Peyer's patch (tissue), 4 donors: ENCODE results near the gene SKAP2. TPM values are rescaled to one million over a fixed set of nuclear protein-coding genes. Genes with fewer than 3 reads are reported as not detected.

Experiments used
- DNase-seq, 3 donors: peaks; one replicate each; pipeline ENCODE4 v3.0.0-alpha.2; 2017 to 2019
- H3K27ac ChIP-seq, 4 donors: fragments of 200-600 bp; sonication (generic); one replicate each; pipeline ENCODE4 v1.5.1; 2016 to 2019
- H3K27me3 ChIP-seq, 2 donors: fragments of 200-600 bp; sonication (generic); one replicate each; pipeline ENCODE4 v1.5.1; 2019
- H3K36me3 ChIP-seq, 3 donors: fragments of 200-600 bp; sonication (generic); one replicate each; pipeline ENCODE4 v1.5.1; 2016 to 2019
- H3K4me1 ChIP-seq, 4 donors: fragments of 200-600 bp; sonication (generic); one replicate each; pipeline ENCODE4 v1.5.1; 2016 to 2019
- H3K4me3 ChIP-seq, 4 donors: fragments of 200-600 bp; sonication (generic); 1 replicate in 3 of 4; 2 replicates in 1 of 4; pipeline ENCODE4 v1.5.1; 2016 to 2019; ENCODE audit warnings: mild to moderate bottlenecking in 1 of 4
- H3K9me3 ChIP-seq, 4 donors: fragments of 200-600 bp; sonication (generic); one replicate each; pipeline ENCODE4 v1.5.1; 2016 to 2019; ENCODE audit warnings: mild to moderate bottlenecking in 1 of 4
- POLR2A ChIP-seq, 2 donors: fragments of 450-650 bp; IDR thresholded peaks; one replicate each; pipeline ENCODE4 v1.5.1; 2017; ENCODE audit warnings: antibody characterized with exemption in 2 of 2, mild to moderate bottlenecking in 2 of 2, moderate library complexity in 2 of 2
- total RNA-seq, 4 donors: library from RNA; depleted of rRNA; stranded (reverse); fragments of >200 nt; gene quantifications; one replicate each; pipeline ENCODE4 v1.1.0, GENCODE V29; 2016
- TF ChIP-seq, protein P1 (sequence below), 6 experiments: fragments of 450-650 bp in 4 of 6; fragments of 200-600 bp in 2 of 6; sonication (generic) in 1 of 6; IDR thresholded peaks; one replicate each; pipeline ENCODE4 v1.5.1; 2017 to 2019; ENCODE audit warnings: antibody characterized with exemption in 6 of 6, mild to moderate bottlenecking in 3 of 6, moderate library complexity in 1 of 6

Gene SKAP2
- total RNA-seq, 4 donors from 2014 or later = 32.2 to 101 (median 37.9) TPM

DNA sequence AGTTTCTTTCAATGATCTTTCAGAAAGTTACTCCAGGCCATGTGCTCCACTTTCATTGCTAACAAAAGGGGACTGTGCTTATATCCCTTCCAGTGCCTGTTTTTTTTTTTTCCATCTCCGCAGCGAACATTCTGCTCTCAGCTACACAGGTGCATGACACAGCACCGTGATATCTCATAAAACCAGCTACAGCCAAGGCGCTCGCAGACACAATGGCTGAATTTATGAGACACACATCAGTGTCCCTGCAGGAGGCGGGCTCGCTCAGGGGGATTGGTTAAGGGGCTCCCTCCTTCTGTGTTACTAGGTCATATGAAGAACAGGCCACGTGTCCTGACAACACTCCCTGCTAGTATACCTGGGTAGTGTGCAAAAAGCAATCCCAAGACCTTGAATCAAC lies 245.5 kb downstream of the SKAP2 start:
- H3K27ac ChIP-seq = no peak overlapping the region
- H3K9me3 ChIP-seq = no peaks in the 10 kb centered on the region
- no peaks in the 10 kb centered on the region for H3K36me3 ChIP-seq
- no peak for DNase-seq
- no peaks in the 10 kb centered on the region for H3K27me3 ChIP-seq
- H3K4me3 ChIP-seq = no peak overlapping the region
- TF ChIP-seq, protein P1, sequence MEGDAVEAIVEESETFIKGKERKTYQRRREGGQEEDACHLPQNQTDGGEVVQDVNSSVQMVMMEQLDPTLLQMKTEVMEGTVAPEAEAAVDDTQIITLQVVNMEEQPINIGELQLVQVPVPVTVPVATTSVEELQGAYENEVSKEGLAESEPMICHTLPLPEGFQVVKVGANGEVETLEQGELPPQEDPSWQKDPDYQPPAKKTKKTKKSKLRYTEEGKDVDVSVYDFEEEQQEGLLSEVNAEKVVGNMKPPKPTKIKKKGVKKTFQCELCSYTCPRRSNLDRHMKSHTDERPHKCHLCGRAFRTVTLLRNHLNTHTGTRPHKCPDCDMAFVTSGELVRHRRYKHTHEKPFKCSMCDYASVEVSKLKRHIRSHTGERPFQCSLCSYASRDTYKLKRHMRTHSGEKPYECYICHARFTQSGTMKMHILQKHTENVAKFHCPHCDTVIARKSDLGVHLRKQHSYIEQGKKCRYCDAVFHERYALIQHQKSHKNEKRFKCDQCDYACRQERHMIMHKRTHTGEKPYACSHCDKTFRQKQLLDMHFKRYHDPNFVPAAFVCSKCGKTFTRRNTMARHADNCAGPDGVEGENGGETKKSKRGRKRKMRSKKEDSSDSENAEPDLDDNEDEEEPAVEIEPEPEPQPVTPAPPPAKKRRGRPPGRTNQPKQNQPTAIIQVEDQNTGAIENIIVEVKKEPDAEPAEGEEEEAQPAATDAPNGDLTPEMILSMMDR (IDR thresholded peaks at IDR 0.05) = no peak
- TF ChIP-seq POLR2A (IDR thresholded peaks at IDR 0.05) = no peak
- no peaks in the 10 kb centered on the region for H3K4me1 ChIP-seq

DNA sequence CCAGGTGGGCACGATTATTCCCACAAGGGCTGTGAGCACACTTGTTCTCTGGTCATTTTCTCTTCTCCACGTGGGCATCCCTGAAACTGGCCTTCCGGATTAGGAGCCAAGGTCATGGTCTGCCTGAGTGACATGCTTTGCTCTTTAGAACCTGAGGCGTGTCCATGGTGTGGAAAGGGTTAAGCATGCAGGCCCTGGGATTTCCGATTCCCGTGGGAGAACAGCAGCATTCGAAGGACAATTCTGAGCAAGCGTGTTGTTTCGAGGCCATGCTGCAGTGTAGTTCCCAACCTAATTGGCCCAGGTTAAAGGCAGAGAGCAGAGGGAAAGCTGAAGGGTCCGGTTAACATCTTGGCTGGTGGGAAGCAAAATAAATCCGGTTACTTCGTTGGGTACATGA lies 245.9 kb downstream of the SKAP2 start:
- no peaks in the 10 kb centered on the region for H3K4me1 ChIP-seq
- no peaks in the 10 kb centered on the region for H3K27me3 ChIP-seq
- no peak overlapping the region for H3K27ac ChIP-seq
- no peaks in the 10 kb centered on the region for H3K9me3 ChIP-seq
- no peak overlapping the region for H3K4me3 ChIP-seq
- DNase-seq = no peak
- TF ChIP-seq, protein P1 (IDR thresholded peaks at IDR 0.05) = no peak
- TF ChIP-seq POLR2A (IDR thresholded peaks at IDR 0.05) = no peak
- H3K36me3 ChIP-seq = no peaks in the 10 kb centered on the region

Other genes starting within 250 kb of the SKAP2 start
- gene HOXA1, start 231.4 kb upstream of the SKAP2 start, total RNA-seq = 1 to 10 TPM; 1.7 to 5.3 (median 1.9) TPM
- 10 to 100 TPM in 1 of 4 donors, 1 to 10 TPM in 3; 4.7 to 24.8 (median 8.9) TPM for gene HOXA2, start 238.1 kb upstream of the SKAP2 start, total RNA-seq